HL-60/S4 treated with phorbol 12-myristate 13-acetate at 8.2 ng/mL for 4 days and 3 days (cell line): ENCODE measurements around the gene TREX2.

ENCODE experiments used
- in situ Hi-C: fragments of 300-500 bp; cut with MboI; formaldehyde crosslinking; loops from 2 replicates; pipeline ENCODE4 v1.15.0; 2022; ENCODE audit warnings: low sequenced_read_pairs

TREX2 gene

GRCh38 chrX:153457827-153458466 lies 12.1 kb upstream of the TREX2 start:
- in situ Hi-C loops: no loop called here

DNA sequence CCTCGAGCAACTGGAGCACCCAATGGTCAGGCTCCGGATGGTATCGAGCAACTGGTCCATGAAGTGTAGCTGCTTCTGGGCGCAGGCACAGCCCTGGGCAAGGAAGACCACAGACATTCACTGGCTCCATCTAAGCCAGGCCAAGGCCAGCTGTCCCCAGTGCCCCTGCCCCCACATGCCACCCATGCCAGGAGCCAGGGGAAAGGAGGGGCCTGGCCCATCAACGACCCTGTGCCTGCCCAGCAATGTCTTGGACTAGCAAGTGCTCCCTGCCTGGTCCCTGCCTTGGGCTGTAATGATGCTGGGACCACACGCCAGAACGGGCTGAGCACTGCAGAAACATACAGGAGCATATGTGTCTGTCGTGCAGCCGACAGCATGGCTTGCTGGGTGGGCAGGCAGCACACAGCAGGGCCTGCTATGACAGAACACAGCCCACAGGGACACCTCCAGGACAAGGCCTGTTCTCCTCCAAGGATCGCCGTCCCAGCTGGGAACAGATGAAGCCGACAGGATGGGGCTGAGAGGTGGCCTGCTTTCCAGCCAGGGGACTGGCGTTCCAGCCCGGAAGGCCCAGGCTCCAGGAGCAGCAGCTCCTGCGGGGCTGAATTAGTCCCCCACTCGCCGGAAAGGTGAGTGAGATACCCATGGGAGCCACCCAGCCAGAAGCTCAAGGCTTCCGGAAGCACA lies 11.4 kb upstream of the TREX2 start:
- in situ Hi-C loops: no loop called here

GRCh38 chrX:153456704-153457103 lies 10.8 kb upstream of the TREX2 start:
- in situ Hi-C loops: no loop called here

GRCh38 chrX:153456161-153456560 lies 10.3 kb upstream of the TREX2 start:
- in situ Hi-C loops: no loop called here

DNA sequence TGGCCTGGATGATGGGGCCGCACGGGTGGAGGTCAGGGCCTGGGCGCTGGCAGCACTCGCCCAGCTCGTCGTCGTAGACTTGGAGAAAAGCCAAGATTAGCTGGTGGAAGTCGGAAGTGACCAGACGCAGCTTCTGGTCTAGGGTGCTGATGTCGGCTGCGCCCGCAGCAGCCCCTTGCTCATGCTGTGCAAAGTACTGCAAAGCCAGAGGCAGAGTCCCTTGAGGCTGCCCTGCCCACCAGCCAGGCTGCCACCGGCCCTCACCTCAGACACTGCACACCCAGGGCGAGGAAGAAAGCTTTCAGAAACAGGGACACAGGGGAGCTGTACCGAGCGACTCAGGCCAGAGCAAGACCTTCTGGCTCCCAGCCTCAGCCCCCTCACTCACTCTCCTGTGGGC lies 9.7 kb upstream of the TREX2 start:
- in situ Hi-C loops: no loop called here

DNA sequence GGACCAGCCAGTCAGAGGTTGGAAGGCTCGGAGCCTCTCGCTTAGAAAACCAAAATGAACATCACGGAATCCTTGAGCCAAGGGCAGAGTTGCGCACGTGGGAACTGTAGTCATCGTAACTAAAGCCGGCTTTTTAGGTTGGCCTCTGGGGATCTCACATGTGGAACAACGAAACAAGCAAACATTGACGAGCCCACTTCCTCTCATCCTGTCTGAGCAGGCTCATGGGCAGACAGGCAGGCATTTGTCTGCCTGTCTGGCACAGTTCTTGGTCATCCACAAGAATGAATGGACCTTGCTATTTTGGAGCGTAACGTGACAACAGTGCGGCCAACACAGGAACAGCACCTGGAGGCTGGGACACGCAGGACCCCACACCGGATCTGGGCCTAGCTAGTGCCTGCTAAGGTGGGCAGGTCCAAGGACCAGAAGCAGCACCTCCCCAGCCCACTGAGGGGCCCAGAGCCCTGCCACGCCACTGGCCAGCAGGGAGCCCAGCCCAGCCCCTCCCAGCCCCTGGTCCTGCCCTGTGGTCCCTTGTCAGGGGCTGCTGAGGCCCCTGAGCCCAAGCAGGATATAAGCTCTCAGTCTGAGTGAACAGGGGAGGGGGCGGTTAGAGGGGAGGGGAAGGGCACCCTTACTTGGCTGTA lies 9.2 kb upstream of the TREX2 start:
- in situ Hi-C loops: no loop called here

DNA sequence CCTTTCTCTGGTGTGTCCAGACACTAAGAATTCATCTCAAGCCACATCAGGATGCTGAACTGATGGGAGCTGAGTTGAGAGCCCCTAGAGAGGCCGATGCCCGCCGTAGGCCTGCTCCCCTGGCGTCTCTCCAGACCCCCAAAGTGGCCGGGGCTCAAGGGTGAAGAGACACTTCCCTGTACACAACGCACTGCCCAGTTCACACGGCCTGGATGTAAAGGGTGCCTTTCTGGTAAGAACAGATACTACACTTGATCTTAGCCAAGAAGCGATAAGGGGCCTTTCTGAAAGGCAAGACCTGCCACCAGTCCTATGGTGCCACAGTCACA lies 5.1 kb upstream of the TREX2 start:
- in situ Hi-C loops: no loop called here

DNA sequence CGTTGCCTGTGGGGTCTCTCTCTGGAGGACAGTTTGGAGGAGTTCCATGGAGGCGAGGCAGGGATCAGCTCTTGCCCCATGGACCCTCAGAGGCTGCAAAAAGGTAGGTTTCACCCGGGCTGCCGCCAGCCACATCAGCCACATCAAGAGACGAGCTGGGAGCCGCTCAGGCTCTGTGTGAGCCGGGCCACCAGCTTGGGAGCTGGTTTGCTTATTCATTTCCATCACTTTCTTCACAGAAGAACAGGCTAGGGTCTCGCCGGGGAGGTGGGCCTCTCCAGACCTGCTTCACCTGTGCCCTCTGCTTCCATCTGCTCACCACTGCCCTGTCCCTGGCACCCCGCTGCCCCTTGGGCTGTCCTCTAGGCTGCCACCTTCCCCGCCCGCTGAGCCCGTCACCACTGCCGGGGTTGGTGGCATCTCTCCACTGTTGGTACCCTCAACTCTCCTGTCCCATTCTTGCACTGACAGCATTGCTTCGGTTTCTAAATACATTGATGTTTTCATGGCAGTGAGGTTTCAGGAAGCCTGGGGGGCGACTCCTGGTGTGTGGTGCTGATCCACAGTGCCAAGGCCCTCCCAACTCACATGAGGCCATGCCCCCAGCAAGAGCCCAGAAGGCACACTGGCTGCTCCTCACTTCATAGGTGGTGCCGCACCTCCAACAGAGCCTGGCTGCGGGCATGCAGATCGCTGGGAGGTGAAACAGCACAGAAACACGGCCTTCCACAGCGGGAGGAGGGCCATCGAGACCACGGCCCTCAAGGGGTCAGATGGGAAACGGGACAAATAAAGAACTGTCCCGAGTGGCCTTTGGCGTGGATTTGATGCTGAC lies 4.5 kb upstream of the TREX2 start:
- in situ Hi-C loops: no loop called here

DNA sequence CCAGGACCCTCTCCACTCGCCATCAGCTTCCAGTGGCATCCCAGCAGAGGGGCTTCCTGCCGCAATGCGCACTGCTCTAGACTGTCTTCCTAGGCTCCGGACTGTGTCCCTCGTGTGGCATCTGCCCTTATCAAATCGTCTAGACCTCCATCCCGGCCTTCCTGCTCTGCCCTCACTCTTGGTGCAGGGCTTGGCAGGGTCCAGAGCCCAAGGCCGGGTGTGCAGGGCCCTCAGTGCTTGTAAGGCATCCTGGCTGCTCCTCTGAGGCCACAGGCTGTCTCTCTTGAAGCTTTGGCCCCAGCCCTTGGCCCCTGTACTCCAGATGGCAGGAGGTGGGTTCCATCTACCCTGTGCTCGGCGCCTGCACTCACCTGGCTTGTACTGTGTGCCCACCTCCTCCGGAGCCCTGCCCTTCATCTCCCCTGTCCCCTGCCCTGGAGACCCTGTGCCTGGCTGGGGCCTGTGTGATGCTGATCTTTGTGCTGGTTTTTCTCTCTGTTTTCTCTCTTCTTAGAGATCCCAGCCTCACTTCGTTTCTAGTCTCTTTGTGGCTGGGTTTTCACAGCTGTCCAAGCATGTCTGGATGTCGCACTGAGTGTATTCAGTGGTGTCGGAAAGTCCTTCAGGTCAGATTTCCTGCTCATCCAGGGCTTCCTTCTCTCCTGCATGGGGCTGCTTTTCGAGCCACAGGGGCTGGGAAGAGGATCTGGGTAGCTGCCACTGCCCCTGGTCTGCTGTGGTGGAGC lies 3.7 kb upstream of the TREX2 start:
- in situ Hi-C loops: no loop called here

GRCh38 chrX:153448556-153449367 lies 2.9 kb upstream of the TREX2 start:
- in situ Hi-C loops: no loop called here

DNA sequence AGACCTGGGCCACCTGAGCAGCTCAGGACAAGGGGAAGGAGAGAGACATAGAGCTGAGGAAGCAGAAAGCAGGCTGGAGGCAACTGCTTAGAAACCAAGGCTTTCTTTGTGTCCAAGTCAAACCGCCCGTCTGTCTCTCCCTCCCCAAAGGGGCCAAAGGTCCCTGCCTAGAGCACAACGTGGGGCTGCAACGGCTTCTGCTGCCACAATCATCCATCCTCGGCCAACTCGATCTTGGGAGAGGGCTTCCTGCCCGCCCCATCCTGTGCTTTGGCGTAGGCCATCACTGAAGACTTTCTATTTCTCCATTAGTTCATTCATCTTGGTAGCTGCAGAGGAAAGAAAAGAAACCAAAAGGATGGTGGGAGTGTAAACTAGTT lies 1.7 kb upstream of the TREX2 start:
- in situ Hi-C loops: no loop called here

- in situ Hi-C loops: no loop called here
Observed at GRCh38 chrX:153446950-153447580, 1.2 kb upstream of the TREX2 start.

DNA sequence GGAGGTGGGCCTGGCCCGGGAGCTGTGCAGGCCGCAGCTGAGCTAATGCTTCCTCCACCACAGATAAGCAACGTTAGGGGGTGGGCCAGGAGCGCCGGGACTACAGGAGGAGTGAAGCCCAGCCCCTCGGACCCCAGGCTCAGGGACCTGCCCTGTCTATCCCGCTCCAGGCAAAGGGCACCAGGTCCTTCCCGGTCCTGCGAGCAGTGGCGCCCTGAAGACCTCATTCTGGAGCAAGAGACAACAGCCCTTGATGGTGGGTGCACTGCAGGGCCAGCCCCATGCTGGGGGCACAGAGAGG lies 730 bp upstream of the TREX2 start:
- in situ Hi-C loops: no loop called here

DNA sequence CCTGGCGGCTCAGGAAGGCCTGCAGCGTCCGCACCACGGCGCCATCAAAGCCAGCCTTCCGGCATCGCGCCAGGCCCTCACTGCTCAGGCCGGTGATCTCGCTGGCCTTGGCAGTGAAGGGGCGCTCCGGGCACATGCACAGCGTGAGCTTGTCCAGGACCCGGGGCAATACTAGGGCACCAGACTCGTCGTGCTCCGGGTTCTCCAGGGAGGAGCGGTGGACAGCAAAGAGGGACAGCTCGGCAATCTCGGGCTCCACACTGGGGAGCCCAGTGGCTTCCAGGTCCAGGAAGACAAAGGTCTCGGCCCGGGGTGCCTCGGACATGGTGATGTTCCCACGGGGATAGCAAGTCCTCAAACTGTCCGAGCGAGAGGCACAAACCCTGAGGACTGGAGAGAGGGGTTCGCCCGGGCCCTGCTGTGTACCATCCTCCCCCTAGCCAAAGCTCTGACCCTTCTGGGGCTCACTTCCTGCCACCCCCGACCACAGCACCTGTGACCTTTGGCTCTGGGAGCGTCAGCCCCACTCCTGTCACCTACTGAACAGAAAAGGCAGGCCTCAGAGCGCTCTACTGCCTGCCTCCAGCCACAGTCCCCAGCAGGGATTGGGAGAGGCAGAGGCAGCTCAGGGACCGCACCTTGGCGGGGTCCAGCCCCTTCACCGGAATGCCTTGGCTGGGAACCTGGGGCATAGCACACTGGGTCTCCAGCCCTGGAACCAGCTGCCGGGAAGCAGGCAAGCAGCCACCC lies 575 bp downstream of the TREX2 start:
- in situ Hi-C loops: no loop called here

DNA sequence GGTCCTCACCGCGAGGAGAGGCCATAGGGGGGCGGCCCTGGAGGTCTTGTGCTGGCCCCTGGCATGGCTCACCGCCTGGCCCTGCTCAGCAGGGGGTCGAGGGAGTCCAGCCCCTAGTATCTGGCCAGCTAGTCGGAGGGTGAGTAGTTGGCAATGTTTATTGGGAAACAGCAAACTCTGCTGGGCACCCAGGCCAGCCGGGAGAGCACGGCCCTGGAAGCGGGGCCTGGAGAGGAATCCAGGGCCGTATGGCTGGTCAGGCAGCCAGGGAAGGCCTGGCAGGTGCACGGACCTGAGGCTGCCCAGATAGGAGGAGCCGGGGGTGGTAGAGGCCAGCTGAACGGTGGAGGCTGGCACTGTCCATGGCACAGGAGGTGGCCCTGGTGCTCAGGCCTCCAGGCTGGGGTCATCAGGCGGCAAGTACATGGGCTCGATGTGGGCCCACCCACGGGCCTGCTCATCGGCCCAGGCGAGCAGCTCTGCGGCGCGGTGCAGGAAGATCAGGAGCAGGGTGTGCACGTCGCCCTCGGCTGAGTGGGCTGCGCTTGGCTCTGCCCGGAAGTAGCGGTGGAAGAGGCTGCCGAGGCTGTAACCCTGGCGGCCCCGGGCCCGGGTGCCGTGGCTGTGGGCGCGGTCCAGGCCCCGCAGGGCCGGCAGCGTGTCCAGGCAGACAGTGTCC lies 1.4 kb downstream of the TREX2 start:
- in situ Hi-C loops: no loop called here

GRCh38 chrX:153443476-153444332 lies 2.2 kb downstream of the TREX2 start:
- in situ Hi-C loops: no loop called here

DNA sequence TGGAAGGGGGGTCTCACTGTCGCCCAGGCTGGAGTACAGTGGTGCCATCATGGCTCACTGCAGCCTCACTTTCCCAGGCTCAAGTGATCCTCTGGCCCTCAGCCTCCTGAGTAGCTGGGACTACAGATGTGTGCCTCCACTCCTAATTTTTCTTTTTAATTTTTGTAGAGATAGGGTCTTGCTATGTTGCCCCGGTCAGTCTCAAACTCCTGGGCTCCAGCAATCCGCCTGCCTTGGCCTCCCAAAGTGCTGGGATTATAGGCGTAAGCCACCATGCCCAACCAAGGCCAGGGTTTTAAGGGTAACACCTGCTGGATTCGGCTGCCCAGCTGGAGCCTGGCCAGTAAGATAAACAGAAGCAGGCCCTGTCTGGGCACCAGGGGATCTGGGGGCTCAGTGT lies 3.4 kb downstream of the TREX2 start:
- in situ Hi-C loops: no loop called here

GRCh38 chrX:153441981-153442380 lies 3.9 kb downstream of the TREX2 start:
- in situ Hi-C loops: no loop called here
